ENCODE results near the gene TMPRSS5. TPM values are rescaled to one million over a fixed set of nuclear protein-coding genes. Genes with fewer than 3 reads are reported as not detected.

Gene TMPRSS5
- total and polyA plus RNA-seq, 2 donors from 2014 or later = 0.60 to 0.65 TPM

DNA sequence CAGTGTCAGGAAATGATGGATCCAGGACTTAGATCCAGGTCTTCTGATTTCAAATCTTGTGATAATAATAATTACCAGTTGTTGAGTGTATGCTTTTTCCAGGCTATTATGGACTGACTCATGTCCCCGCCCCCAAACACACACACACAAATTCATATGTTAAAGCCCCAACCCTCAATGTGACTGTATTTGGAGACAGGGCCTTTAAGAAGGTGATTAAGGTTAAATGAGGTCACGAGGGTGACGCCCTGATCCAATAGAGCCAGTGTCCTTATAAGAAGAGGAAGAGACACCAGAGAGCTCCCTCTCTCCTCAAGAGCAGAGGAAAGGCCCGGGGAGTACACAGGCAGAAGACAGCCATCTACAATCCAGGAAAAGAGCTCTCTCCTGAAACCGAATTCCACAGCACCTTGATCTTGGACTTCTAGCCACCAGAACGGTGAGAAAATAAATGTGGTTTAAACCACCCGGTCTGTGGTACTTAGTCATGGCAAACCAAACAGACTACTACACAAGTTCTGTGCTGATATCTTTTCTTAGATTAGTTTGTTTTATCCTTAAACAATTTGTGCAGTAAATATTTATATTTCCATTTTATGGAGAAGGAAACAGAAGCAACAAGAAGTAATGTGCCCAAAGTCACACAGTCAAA is 8.2 kb downstream of the TMPRSS5 start:
- H3K4me3 ChIP-seq (ENCODE audit: low read length in 3 of 3) = no peak overlapping the region
- FAIRE-seq (no peak), DNase-seq (no peak)
- no peaks in the 10 kb centered on the region for H3K27me3 ChIP-seq (ENCODE audit: control insufficient read depth, insufficient read depth, low read length)
- intact Hi-C loops (cut with DNase I) = no loop called here
- H3K9ac ChIP-seq (ENCODE audit: low read length in 3 of 3) = no peak overlapping the region
- no peaks in the 10 kb centered on the region for H3K36me3 ChIP-seq (ENCODE audit: control insufficient read depth in 2 of 3, insufficient read depth in 3 of 3, low read length in 3 of 3)
- no peaks in the 10 kb centered on the region for H3K9me3 ChIP-seq (ENCODE audit: control insufficient read depth in 2 of 3, insufficient read depth in 1 of 3, low read length in 3 of 3)
- TF ChIP-seq CTCF (IDR thresholded peaks at IDR 0.05; ENCODE audit: borderline replicate concordance, extremely low read depth, insufficient read depth) = no peak
- H3K27ac ChIP-seq (ENCODE audit: low read depth in 2 of 2, low read length in 2 of 2) = no peak overlapping the region
- H3K4me1 ChIP-seq (ENCODE audit: control insufficient read depth in 2 of 3, insufficient read depth in 2 of 3, low read depth in 1 of 3, low read length in 3 of 3) = no peaks in the 10 kb centered on the region

- no peaks in the 10 kb centered on the region for H3K4me1 ChIP-seq (ENCODE audit: control insufficient read depth in 2 of 3, insufficient read depth in 2 of 3, low read depth in 1 of 3, low read length in 3 of 3)
- H3K9ac ChIP-seq (ENCODE audit: low read length in 3 of 3) = no peak overlapping the region
- TF ChIP-seq CTCF (IDR thresholded peaks at IDR 0.05; ENCODE audit: borderline replicate concordance, extremely low read depth, insufficient read depth) = no peak
- H3K27ac ChIP-seq (ENCODE audit: low read depth in 2 of 2, low read length in 2 of 2) = no peak overlapping the region
- intact Hi-C loops (cut with DNase I) = no loop called here
- FAIRE-seq = no peak
- no peaks in the 10 kb centered on the region for H3K36me3 ChIP-seq (ENCODE audit: control insufficient read depth in 2 of 3, insufficient read depth in 3 of 3, low read length in 3 of 3)
- DNase-seq = no peak
- H3K4me3 ChIP-seq (ENCODE audit: low read length in 3 of 3) = no peak overlapping the region
- H3K27me3 ChIP-seq (ENCODE audit: control insufficient read depth, insufficient read depth, low read length) = no peaks in the 10 kb centered on the region
- H3K9me3 ChIP-seq (ENCODE audit: control insufficient read depth in 2 of 3, insufficient read depth in 1 of 3, low read length in 3 of 3) = no peaks in the 10 kb centered on the region
Measured at GRCh38 chr11:113697111-113697510, 9.0 kb downstream of the TMPRSS5 start.

DNA sequence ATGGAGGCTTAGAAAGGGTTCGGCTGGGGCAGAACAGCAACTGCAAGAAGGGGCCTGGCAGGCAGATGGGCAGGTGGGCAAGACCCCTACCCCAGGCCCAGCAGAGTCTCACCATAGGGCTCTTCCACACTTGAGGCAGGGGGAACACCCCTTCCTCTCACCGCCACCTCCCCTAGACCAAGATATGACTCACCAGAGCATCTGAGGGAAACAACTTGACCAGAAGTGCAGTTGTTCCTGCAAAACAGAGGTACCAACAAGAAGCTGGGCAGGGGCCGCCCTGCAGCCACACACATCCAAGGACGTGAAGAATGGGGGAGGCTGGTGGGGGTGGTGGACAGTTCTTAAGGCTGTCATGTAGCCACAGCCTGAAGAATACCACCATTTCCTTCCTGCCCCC is 10.9 kb downstream of the TMPRSS5 start:
- no peak for TF ChIP-seq CTCF (IDR thresholded peaks at IDR 0.05; ENCODE audit: borderline replicate concordance, extremely low read depth, insufficient read depth)
- no peaks in the 10 kb centered on the region for H3K27me3 ChIP-seq (ENCODE audit: control insufficient read depth, insufficient read depth, low read length)
- no peaks in the 10 kb centered on the region for H3K9me3 ChIP-seq (ENCODE audit: control insufficient read depth in 2 of 3, insufficient read depth in 1 of 3, low read length in 3 of 3)
- H3K36me3 ChIP-seq (ENCODE audit: control insufficient read depth in 2 of 3, insufficient read depth in 3 of 3, low read length in 3 of 3) = no peaks in the 10 kb centered on the region
- no peak overlapping the region for H3K27ac ChIP-seq (ENCODE audit: low read depth in 2 of 2, low read length in 2 of 2)
- no peak overlapping the region for H3K4me3 ChIP-seq (ENCODE audit: low read length in 3 of 3)
- H3K9ac ChIP-seq (ENCODE audit: low read length in 3 of 3) = no peak overlapping the region
- no peak for FAIRE-seq
- intact Hi-C loops (cut with DNase I) = no loop called here
- H3K4me1 ChIP-seq (ENCODE audit: control insufficient read depth in 2 of 3, insufficient read depth in 2 of 3, low read depth in 1 of 3, low read length in 3 of 3) = no peaks in the 10 kb centered on the region
- no peak for DNase-seq

GRCh38 chr11:113694390-113694789 is 11.7 kb downstream of the TMPRSS5 start:
- intact Hi-C loops (cut with DNase I) = no loop called here
- Histone ChIP-seq H3K27ac (ENCODE audit: low read depth in 2 of 2, low read length in 2 of 2) (no peak overlapping the region), H3K4me3 (ENCODE audit: low read length in 3 of 3) (no peak overlapping the region), H3K36me3 (ENCODE audit: control insufficient read depth in 2 of 3, insufficient read depth in 3 of 3, low read length in 3 of 3) (no peaks in the 10 kb centered on the region), H3K9me3 (ENCODE audit: control insufficient read depth in 2 of 3, insufficient read depth in 1 of 3, low read length in 3 of 3) (no peaks in the 10 kb centered on the region), H3K4me1 (ENCODE audit: control insufficient read depth in 2 of 3, insufficient read depth in 2 of 3, low read depth in 1 of 3, low read length in 3 of 3) (no peaks in the 10 kb centered on the region), H3K27me3 (ENCODE audit: control insufficient read depth, insufficient read depth, low read length) (no peaks in the 10 kb centered on the region), H3K9ac (ENCODE audit: low read length in 3 of 3) (no peak overlapping the region)
- TF ChIP-seq CTCF (IDR thresholded peaks at IDR 0.05; ENCODE audit: borderline replicate concordance, extremely low read depth, insufficient read depth) = no peak
- FAIRE-seq = no peak
- DNase-seq = no peak
